HUES6 (cell line): ENCODE results near the gene MEGF11.

Source experiments
- H3K27ac ChIP-seq: 2 replicates; pipeline ENCODE4 v1.7.0; 2013; ENCODE audit warnings: low read depth, mild to moderate bottlenecking, low read length, inconsistent platforms
- H3K27me3 ChIP-seq: 2 replicates; pipeline ENCODE4 v1.6.1; 2013; ENCODE audit warnings: low read length; ENCODE audit not compliant: control insufficient read depth, insufficient read depth
- H3K36me3 ChIP-seq: 2 replicates; pipeline ENCODE4 v1.6.1; 2013; ENCODE audit warnings: low read length; ENCODE audit not compliant: control insufficient read depth, insufficient read depth
- H3K4me1 ChIP-seq: 2 replicates; pipeline ENCODE4 v1.6.1; 2013; ENCODE audit warnings: low read length; ENCODE audit not compliant: control insufficient read depth, insufficient read depth
- H3K4me3 ChIP-seq: 2 replicates; pipeline ENCODE4 v1.5.1; 2013; ENCODE audit warnings: low read depth, low read length
- H3K9ac ChIP-seq: one replicate; pipeline ENCODE4 v1.6.1; 2013; ENCODE audit warnings: mild to moderate bottlenecking, low read length
- H3K9me3 ChIP-seq: 2 replicates; pipeline ENCODE4 v1.6.1; 2013; ENCODE audit warnings: low read depth, low read length; ENCODE audit not compliant: control insufficient read depth, insufficient read depth

The MEGF11 gene

DNA sequence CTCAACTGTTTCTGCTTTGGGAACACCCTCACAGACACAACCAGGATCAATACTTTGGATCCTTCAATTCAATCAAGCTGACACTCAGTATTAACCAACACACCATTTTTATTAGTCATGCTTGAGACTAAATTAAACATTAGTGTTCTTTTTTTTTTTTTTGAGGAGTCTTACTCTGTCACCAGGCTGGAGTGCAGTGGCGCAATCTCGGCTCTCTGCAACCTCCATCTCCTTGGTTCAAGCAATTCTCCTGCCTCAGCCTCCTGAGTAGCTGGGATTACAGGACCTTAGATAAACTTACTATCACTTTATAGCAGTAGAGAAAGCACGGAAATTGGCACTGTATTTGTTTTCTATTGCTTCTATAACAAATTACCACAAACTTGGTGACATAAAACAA, 386.3 kb downstream of the MEGF11 start:
- peaks cover 17% of the 10 kb centered on the region for H3K4me1 ChIP-seq
- no peaks in the 10 kb centered on the region for H3K27me3 ChIP-seq
- no peaks in the 10 kb centered on the region for H3K9me3 ChIP-seq
- no peaks in the 10 kb centered on the region for H3K36me3 ChIP-seq
- no peak overlapping the region for H3K4me3 ChIP-seq
- no peak overlapping the region for H3K9ac ChIP-seq
- no peak overlapping the region for H3K27ac ChIP-seq

DNA sequence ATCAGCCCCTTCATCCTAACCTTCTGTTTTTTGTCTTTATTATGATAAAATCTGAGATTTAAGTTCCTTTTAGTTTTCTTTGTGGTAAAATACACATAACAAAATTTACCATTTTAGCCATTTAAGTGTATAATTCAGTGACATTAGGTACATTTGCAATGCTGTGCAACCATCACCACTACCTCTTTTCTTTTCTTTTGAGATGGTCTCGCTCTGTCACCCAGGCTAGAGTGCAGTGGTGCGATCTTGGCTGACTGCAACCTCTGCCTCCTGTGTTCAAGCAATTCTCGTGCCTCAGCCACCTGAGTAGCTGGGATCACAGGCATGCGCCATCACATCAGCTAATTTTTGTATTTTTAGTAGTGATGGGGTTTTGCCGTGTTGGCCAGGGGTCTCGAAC, 390.4 kb downstream of the MEGF11 start:
- Histone ChIP-seq H3K4me1 (peaks cover 5% of the 10 kb centered on the region), H3K4me3 (no peak overlapping the region), H3K9ac (no peak overlapping the region), H3K9me3 (no peaks in the 10 kb centered on the region), H3K27me3 (no peaks in the 10 kb centered on the region), H3K27ac (no peak overlapping the region), H3K36me3 (no peaks in the 10 kb centered on the region)

DNA sequence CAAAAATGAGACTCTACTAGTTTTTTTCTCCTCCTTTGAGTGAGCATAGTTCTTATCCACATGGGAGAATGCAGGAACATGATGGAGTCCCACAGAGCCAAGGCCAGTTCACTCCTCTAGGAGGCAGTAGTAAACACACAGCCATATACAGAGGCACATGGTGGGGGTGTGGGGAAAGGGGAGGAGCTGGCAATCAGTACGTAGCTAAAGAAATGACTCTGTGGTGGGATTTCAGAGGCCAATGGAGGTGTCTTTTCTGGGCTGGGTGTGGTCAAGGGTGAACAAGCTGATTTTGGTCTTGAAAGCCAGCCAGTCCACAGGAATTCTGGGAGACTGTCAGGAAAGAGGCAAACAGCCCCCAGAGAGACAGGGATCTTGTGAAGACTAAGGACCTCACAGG, 390.9 kb downstream of the MEGF11 start:
- H3K9ac ChIP-seq, result no peak overlapping the region
- H3K9me3 ChIP-seq, result no peaks in the 10 kb centered on the region
- H3K36me3 ChIP-seq, result no peaks in the 10 kb centered on the region
- no peak overlapping the region for H3K27ac ChIP-seq
- peaks cover 5% of the 10 kb centered on the region for H3K4me1 ChIP-seq
- H3K4me3 ChIP-seq, result no peak overlapping the region
- no peaks in the 10 kb centered on the region for H3K27me3 ChIP-seq

DNA sequence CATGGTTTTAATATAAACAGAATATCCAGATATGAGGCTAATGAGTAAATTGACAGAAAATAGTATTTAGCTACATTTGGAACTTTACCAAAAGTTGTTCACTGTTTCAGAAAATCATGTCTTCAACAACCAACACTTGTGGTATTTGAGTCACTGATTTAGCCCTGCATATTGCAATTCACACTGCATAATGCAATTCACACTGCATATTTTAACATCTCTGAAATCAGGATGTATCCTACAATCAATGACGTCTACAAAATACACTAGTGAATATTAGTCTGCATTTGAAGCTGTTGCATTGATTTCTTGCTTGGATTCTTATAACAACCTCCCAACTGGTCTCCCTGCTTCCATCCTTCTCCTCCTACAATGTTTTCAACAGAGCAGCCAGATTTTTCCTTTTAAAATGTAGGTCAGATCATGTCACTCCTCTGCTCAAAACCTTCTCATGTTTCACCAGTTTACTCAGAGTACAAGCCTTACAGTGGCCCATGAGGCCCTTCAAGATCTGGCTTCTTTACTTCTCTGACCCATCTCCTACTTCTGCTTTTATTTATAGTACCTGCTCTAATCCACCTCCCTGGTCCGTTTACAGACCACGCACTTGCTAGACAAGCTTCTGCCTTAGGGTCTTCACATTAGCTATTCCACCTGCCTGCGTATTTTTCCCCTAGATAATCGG, 395.7 kb downstream of the MEGF11 start:
- no peak overlapping the region for H3K9ac ChIP-seq
- H3K9me3 ChIP-seq, result no peaks in the 10 kb centered on the region
- H3K4me1 ChIP-seq, result peaks cover 1% of the 10 kb centered on the region
- no peak overlapping the region for H3K4me3 ChIP-seq
- no peak overlapping the region for H3K27ac ChIP-seq
- H3K27me3 ChIP-seq, result no peaks in the 10 kb centered on the region
- H3K36me3 ChIP-seq, result no peaks in the 10 kb centered on the region

DNA sequence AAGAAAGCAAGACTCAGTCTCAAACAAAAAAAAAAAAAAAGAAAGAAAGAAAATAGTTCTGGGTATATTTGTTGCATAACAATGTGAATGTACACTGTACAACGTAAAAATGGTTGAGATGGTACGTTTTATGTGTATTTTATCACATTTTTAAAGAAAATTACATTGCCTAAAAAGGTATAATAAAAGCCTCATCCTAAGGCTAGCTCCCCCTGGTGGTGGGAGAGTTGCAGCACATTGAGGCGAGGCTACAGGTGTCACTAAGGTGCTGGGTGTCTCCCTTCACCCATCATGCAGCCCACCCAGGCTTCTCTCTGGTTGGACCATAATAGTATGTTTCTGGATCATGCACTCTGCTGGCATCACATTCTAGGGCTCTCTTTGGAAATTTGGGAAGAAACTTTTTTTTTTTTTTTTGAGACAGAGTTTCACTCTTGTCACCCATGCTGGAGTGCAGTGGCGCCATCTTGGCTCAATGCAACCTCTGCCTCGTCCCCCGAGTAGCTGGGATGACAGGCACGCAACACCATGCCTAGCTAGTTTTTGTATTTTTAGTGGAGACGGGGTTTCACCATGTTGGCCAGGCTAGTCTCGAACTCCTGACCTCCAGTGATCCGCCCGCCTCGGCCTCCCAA, 396.6 kb downstream of the MEGF11 start:
- Histone ChIP-seq H3K4me1 (no peaks in the 10 kb centered on the region), H3K9ac (no peak overlapping the region), H3K4me3 (no peak overlapping the region), H3K27ac (no peak overlapping the region), H3K36me3 (no peaks in the 10 kb centered on the region), H3K27me3 (no peaks in the 10 kb centered on the region), H3K9me3 (no peaks in the 10 kb centered on the region)

DNA sequence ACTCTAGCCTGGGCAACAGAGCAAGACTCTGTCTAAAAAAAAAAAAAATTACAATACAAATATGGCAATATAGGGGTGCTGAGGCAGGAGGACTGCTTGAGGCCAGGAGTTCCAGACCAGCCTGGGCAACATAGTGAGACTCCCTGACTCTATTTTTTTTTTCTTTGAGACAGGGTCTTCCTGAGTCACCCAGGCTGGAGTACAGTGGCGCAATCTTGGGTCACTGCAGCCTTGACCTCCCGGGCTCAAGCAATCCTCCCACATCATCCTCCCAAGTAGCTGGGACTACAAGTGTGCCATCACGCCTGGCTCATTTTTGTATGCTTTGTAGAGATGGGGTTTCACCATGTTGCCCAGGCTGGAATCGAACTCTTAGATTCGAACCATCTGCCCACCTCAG, 401.6 kb downstream of the MEGF11 start:
- H3K27me3 ChIP-seq, result no peaks in the 10 kb centered on the region
- no peak overlapping the region for H3K9ac ChIP-seq
- H3K4me1 ChIP-seq, result no peaks in the 10 kb centered on the region
- H3K9me3 ChIP-seq, result no peaks in the 10 kb centered on the region
- no peak overlapping the region for H3K27ac ChIP-seq
- H3K36me3 ChIP-seq, result no peaks in the 10 kb centered on the region
- no peak overlapping the region for H3K4me3 ChIP-seq

DNA sequence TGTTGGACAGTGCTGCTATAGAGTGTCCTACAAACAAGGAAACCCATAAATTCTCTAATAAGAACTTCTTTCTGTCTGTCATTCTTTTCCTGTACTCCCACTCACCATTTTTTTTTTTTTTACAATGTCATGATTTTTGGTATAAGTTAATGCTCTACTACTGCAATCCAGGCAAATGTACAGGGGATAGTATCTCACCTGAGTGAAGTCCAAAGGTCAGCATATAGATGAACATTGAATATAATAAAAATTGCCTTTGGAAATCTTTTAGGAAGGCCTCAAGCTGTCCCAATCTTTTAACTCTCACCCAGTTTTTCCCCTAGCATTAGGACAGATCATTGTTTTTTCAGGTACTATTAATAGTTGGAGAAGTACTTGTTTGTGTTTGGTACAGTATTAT, 405.6 kb downstream of the MEGF11 start:
- Histone ChIP-seq H3K9ac (no peak overlapping the region), H3K27ac (no peak overlapping the region), H3K36me3 (no peaks in the 10 kb centered on the region), H3K27me3 (no peaks in the 10 kb centered on the region), H3K9me3 (peaks cover 3% of the 10 kb centered on the region; the same call in 1 of the 2 replicates), H3K4me3 (no peak overlapping the region), H3K4me1 (no peaks in the 10 kb centered on the region)

DNA sequence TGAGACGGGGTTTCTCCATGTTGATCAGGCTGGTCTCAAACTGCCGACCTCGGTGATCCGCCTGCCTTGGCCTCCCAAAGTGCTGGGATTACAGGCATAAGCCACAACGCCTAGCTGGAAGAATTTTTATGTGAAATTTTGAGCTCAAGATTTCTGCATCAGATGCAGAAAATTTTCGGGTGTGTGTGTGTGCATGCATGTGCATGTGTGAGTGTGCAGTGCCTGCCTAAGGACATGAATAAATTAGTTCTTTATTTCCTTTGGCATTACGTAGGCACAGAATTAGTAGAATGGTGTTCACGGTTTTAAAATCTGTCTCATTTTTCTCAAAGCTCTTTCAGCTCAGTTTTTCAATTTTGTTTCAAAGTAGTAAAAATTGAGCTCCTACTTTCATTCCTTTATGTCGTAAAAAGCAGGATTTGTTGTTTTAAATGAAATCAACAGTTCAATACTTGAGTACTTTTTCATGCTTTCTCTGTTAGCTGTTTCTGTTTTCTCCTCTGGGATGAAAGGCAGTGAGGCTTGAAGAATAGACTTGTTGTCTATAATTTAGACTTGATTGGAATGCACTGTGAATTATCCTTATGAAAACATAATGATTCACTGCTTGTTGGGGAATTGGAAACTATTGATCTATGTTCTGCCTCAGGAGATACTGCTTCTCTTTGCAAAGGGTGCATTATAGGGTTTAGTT, 407.6 kb downstream of the MEGF11 start:
- 0 out of 2 replicates have a peak, but pooled peaks cover 9% of the 10 kb centered on the region for H3K4me1 ChIP-seq
- no peaks in the 10 kb centered on the region for H3K27me3 ChIP-seq
- H3K27ac ChIP-seq, result no peak overlapping the region
- H3K4me3 ChIP-seq, result no peak overlapping the region
- peaks cover 3% of the 10 kb centered on the region; the same call in 1 of the 2 replicates for H3K9me3 ChIP-seq
- no peak overlapping the region for H3K9ac ChIP-seq
- no peaks in the 10 kb centered on the region for H3K36me3 ChIP-seq
